ENCODE data around the gene CDK1. TPM values are rescaled to one million over a fixed set of nuclear protein-coding genes. Genes with fewer than 3 reads are reported as not detected.
A peak's percentile ranks its signal among the peaks of the same experiment; 100 is the strongest.

CDK1 gene
- total and polyA plus RNA-seq, 10 of the 15 experiments (the other 5 are each of a cell fraction or from before 2014, with no cell fraction given): 81.5 to 361 (median 133) TPM

- TF ChIP-seq RUNX3 (IDR thresholded peaks at IDR 0.05; ENCODE audit: low read length) (peak; percentile 37; the same call in 1 of the 2 replicates), SPI1 (IDR thresholded peaks at IDR 0.05; ENCODE audit: borderline replicate concordance, insufficient read depth, low read depth, low read length) (peak; percentile 6; the same call in 1 of the 2 replicates), TARDBP (IDR thresholded peaks at IDR 0.05; ENCODE audit: borderline replicate concordance) (no peak), PAX5 (IDR thresholded peaks at IDR 0.05; ENCODE audit: borderline replicate concordance, low read depth, low read length) (no peak), KLF5 (IDR thresholded peaks at IDR 0.05; ENCODE audit: partially characterized antibody) (no peak), BACH1 (IDR thresholded peaks at IDR 0.05; ENCODE audit: borderline replicate concordance) (no peak)
Measured at GRCh38 chr10:60816628-60817397, 38.5 kb downstream of the CDK1 start (continued).

DNA sequence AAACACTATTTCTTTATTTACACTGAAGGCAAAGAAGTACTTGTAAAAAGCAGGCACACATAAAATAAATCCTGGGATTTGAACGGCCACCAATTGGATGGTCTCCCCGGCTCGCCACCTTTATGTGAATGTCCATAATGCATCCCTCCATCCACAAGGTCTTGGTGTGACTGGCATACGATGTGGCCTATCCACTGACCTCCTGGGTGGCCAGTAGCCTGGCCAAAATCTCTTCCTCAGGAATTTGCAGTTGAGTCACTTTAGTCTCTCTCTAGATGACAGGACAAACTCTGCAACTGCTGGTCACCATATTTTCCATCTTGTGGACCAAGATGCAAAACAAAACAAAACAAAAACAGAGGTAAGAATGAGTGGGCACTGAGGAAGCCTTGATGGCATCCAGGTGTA is 39.1 kb downstream of the CDK1 start:
- Histone ChIP-seq H3K9ac (ENCODE audit: control insufficient read depth, insufficient read depth, low read length) (no peak overlapping the region), H3K4me2 (ENCODE audit: control insufficient read depth, insufficient read depth) (no peak overlapping the region), H3K9me3 (replicated peaks; ENCODE audit: control insufficient read depth, insufficient read depth, low read length) (no peaks in the 10 kb centered on the region), H3K27ac (ENCODE audit: control insufficient read depth, insufficient read depth) (no peak overlapping the region), H3K4me3 (no peak overlapping the region), H3K4me1 (ENCODE audit: control insufficient read depth, insufficient read depth, low read length) (no peaks in the 10 kb centered on the region), H3K27me3 (replicated peaks in 1 of 2; ENCODE audit: control insufficient read depth in 2 of 2, insufficient read depth in 2 of 2, low read length in 1 of 2) (no peaks in the 10 kb centered on the region), H4K20me1 (ENCODE audit: control insufficient read depth, insufficient read depth) (no peaks in the 10 kb centered on the region), H3K79me2 (ENCODE audit: control insufficient read depth, insufficient read depth, low read length) (no peaks in the 10 kb centered on the region), H2AFZ (ENCODE audit: control insufficient read depth, low read depth, low read length) (no peak overlapping the region), H3K36me3 (ENCODE audit: control insufficient read depth in 2 of 2, insufficient read depth in 2 of 2, low read length in 1 of 2) (no peaks in the 10 kb centered on the region)
- ChIA-PET CTCF (interaction anchor here (0.6 to 1.8 kb wide), 16 partner anchors 9 to 1082 kb away, joined by 3 to 9 read pairs (median 4); no protein-coding TSS in a partner anchor), RAD21 (ENCODE audit: unreplicated experiment) (interaction anchor here (0.6 to 1.8 kb wide), 6 partner anchors 8 to 1019 kb away, joined by 3 to 6 read pairs (median 4); no protein-coding TSS in a partner anchor), SMC1A (ENCODE audit: uncharacterized antibody, unreplicated experiment) (interaction anchor here (0.7 to 1.3 kb wide), 4 partner anchors 24 to 466 kb away, joined by 3 to 6 read pairs (median 4); no protein-coding TSS in a partner anchor), POLR2A (no interaction called here)
- intact Hi-C loops (cut with micrococcal nuclease; ENCODE audit: unreplicated experiment): loop anchor here (2.0 to 10.0 kb wide), 4 partner anchors 467 to 1017 kb away; no protein-coding TSS in a partner anchor
- TF ChIP-seq E2F8 (IDR thresholded peaks at IDR 0.05; ENCODE audit: low read depth, partially characterized antibody) (no peak), REST (IDR thresholded peaks at IDR 0.05; ENCODE audit: low read depth, low read length) (no peak), RFX5 (IDR thresholded peaks at IDR 0.05; ENCODE audit: low read depth, low read length) (no peak)
- TF ChIP-seq, protein P1, sequence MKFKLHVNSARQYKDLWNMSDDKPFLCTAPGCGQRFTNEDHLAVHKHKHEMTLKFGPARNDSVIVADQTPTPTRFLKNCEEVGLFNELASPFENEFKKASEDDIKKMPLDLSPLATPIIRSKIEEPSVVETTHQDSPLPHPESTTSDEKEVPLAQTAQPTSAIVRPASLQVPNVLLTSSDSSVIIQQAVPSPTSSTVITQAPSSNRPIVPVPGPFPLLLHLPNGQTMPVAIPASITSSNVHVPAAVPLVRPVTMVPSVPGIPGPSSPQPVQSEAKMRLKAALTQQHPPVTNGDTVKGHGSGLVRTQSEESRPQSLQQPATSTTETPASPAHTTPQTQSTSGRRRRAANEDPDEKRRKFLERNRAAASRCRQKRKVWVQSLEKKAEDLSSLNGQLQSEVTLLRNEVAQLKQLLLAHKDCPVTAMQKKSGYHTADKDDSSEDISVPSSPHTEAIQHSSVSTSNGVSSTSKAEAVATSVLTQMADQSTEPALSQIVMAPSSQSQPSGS (IDR thresholded peaks at IDR 0.05; ENCODE audit: low read length): no peak
- ATAC-seq (no peak), FAIRE-seq (no peak), DNase-seq (ENCODE audit: low read depth, low spot score) (no peak)
- in situ Hi-C loops (cut with MboI): loop anchor here (5.0 to 25.0 kb wide), 4 partner anchors 145 to 1020 kb away; no protein-coding TSS in a partner anchor
- WGBS (ENCODE audit: insufficient coverage, insufficient replicate concordance, low lambda C conversion rate, missing lambda C conversion rate): 75% methylated on average over 4 of the region's 4 CpGs
- BruUV-seq (replicated peaks): no TSS peak

All from GM12878 (cell line).